SJCRH30 (cell line): ENCODE data around the gene ELP5. TPM values are rescaled to one million over a fixed set of nuclear protein-coding genes. Genes with fewer than 3 reads are reported as not detected.

Experiments
- DNase-seq, 2 experiments: peaks; one replicate each; pipeline ENCODE4 v3.0.0-alpha.2; 2015 to 2020
- H3K27ac ChIP-seq: fragments of 250-450 bp; sonication (Bioruptor Pico); 2 replicates; pipeline ENCODE4 v1.5.1; 2020; ENCODE audit warnings: mild to moderate bottlenecking, moderate library complexity
- H3K27me3 ChIP-seq: fragments of 250-450 bp; sonication (Bioruptor Pico); 2 replicates; pipeline ENCODE4 v1.5.1; 2020; ENCODE audit warnings: mild to moderate bottlenecking, moderate library complexity
- H3K36me3 ChIP-seq: fragments of 250-450 bp; sonication (Bioruptor Pico); 2 replicates; pipeline ENCODE4 v1.5.1; 2020; ENCODE audit warnings: mild to moderate bottlenecking, moderate library complexity
- H3K4me1 ChIP-seq: fragments of 250-450 bp; sonication (Bioruptor Pico); 2 replicates; pipeline ENCODE4 v1.5.1; 2020; ENCODE audit warnings: mild to moderate bottlenecking, moderate library complexity
- H3K4me3 ChIP-seq: fragments of 250-450 bp; sonication (Bioruptor Pico); 2 replicates; pipeline ENCODE4 v1.5.1; 2020; ENCODE audit warnings: mild to moderate bottlenecking, moderate library complexity
- H3K9me3 ChIP-seq: fragments of 250-450 bp; sonication (Bioruptor Pico); replicated peaks from 2 replicates; pipeline ENCODE4 v1.5.1; 2020; ENCODE audit warnings: mild to moderate bottlenecking, moderate library complexity
- total RNA-seq: library from RNA; depleted of rRNA; stranded (reverse); fragments of >200 nt; shearing (Covaris generic); gene quantifications from 2 replicates; pipeline ENCODE4 v1.2.3, GENCODE V29; 2014; rRNA removed

ELP5 gene, protein sequence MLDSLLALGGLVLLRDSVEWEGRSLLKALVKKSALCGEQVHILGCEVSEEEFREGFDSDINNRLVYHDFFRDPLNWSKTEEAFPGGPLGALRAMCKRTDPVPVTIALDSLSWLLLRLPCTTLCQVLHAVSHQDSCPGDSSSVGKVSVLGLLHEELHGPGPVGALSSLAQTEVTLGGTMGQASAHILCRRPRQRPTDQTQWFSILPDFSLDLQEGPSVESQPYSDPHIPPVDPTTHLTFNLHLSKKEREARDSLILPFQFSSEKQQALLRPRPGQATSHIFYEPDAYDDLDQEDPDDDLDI
- total RNA-seq: 39.6 and 43.8 TPM in 2 replicates

DNA sequence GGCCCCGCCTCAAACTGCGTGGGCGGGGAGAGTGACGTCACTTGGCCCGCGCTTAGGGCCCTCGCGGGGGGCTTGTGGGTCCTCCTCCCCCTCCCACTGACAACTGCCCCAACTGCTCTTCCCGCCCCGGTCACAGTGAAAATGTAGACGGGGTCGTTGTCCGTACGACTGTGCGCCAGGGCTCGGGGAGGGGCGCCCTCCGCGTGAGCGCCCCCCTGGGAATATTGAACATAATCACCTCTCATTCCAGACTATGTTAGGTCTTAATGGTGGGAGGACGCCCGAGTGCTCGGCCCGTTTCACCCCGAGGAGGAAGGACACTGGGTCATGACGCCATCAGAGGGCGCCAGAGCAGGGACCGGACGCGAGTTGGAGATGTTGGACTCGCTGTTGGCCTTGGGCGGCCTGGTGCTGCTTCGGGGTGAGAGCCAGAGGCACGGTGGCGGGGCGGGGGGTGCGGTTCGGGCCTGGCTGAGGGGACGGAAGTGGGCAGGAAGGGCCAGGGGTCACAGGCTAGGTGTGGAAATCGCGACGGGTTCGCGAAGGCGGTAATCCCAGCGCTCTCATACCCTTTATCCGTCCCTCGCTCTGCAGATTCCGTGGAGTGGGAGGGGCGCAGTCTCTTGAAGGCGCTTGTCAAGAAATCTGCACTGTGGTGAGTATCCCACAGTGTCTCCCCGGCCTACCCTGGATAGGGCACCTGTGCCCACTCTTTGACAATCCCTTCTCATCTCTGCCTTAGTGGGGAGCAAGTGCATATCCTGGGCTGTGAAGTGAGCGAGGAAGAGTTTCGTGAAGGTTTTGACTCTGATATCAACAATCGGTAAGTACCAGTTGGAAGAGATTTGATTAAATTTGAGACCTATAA is at the start of gene ELP5:
ELP5 (plus strand) TSS at position 40 of the 868 bp plus-strand sequence; CDS start at position 376, 336 bp downstream.
- no peaks in the 10 kb centered on the region for H3K36me3 ChIP-seq
- H3K9me3 ChIP-seq: no peaks in the 10 kb centered on the region
- H3K4me3 ChIP-seq: peak within 1 kb of the TSS; percentile 99
- H3K27me3 ChIP-seq: no peaks in the 10 kb centered on the region
- 0 out of 2 replicates have a peak, but pooled peaks cover 3% of the 10 kb centered on the region for H3K4me1 ChIP-seq
- DNase-seq: peak; percentile 89 to 90
- H3K27ac ChIP-seq: peak within 1 kb of the TSS; percentile 93

DNA sequence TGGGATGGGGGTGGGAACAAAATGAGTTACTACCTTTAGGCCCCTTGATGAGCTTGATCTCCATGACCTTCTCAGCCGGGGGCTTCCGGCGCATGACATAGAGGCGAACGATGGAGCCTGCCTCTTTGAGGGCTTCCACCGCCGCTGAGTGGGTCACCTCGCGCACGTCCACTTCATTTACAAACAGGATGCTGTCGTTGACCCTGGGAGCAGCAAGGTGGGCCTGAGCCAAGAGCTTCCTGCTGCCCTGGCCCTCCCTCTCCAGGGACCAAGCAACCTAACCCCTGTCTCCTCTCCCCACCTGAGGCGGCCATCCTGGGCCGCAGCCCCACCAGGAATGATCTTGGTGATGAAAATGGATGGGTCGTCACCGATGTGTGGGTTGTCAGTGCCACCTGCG is 48.6 kb upstream of the ELP5 start:
- Histone ChIP-seq H3K9me3 (no peaks in the 10 kb centered on the region), H3K4me1 (no peaks in the 10 kb centered on the region), H3K27ac (no peak overlapping the region), H3K4me3 (no peak overlapping the region), H3K36me3 (no peaks in the 10 kb centered on the region), H3K27me3 (no peaks in the 10 kb centered on the region)
- DNase-seq: no peak

DNA sequence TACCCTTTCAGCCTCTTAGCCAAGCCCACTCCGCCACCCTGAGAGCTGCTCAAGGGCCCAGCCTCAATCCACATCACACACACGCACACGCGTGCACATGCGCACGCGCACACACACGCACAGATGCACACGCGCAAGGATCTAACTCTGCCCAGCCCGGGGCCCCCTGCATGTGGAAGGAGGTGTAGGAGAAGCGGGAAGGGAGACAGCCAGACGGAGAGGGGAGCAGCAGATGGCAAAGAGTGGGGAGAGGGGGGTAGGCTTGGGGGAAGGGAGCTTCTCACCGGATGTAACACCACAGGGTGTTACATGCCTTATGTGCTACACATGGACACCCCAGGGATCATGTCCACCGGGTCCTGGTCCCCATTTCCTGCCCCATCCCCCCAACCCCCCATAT is 47.7 kb upstream of the ELP5 start:
- H3K27ac ChIP-seq: no peak overlapping the region
- no peaks in the 10 kb centered on the region for H3K27me3 ChIP-seq
- DNase-seq: no peak
- H3K4me1 ChIP-seq: no peaks in the 10 kb centered on the region
- H3K4me3 ChIP-seq: no peak overlapping the region
- H3K36me3 ChIP-seq: no peaks in the 10 kb centered on the region
- H3K9me3 ChIP-seq: no peaks in the 10 kb centered on the region

DNA sequence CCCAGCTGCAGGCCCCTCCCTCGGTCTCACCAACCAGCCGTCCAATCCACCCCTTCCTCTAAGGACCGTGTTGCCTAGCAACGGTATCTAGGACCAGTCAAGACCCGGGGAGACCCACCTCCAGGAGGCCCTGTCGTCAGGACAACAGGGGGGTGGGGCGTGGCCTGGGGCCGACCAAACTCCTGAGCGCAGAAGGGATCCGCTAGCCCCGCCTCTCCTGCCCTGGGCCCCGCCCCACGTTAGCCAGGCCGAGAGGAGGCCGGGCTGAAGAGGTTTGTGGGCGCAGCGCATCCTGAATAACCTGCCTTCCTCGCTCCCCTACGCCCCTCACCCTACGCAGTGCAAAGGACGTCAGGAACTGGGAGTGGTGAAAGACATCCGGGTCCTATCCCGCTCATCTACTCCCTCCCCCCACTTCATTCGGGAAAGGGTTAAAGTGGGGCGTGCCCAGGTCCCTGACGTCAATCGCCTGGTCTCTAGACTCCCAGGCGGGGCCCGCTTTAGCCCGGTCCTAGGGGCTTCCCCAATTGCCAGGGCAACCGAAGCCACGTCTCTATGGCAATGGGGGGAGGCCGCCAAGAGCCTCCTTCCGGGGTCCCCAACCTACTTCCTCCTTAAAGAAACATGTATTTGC is 47.1 kb upstream of the ELP5 start:
- Histone ChIP-seq H3K36me3 (no peaks in the 10 kb centered on the region), H3K27me3 (no peaks in the 10 kb centered on the region), H3K4me3 (peak overlapping the region; percentile 37), H3K9me3 (no peaks in the 10 kb centered on the region), H3K4me1 (no peaks in the 10 kb centered on the region), H3K27ac (no peak overlapping the region)
- DNase-seq: peak; percentile 50 to 53

DNA sequence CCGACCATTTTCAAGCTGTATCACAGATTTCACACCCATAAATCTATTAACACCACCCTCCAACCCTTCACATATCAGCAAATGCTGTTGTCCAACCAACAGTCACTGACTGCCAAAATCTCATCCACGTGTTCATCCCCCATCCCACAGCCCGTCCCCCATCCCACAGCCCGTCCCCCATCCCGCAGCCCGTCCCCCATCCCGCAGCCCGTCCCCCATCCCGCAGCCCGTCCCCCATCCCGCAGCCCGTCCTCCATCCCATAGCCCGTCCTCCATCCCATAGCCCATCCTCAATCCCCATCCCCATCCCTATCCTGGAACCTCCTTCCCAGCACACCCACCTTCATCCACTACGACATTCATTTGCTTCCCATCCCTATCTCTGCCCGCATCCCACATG is 46.5 kb upstream of the ELP5 start:
- H3K4me1 ChIP-seq: no peaks in the 10 kb centered on the region
- H3K9me3 ChIP-seq: no peaks in the 10 kb centered on the region
- no peak overlapping the region for H3K4me3 ChIP-seq
- DNase-seq: no peak
- no peak overlapping the region for H3K27ac ChIP-seq
- no peaks in the 10 kb centered on the region for H3K27me3 ChIP-seq
- no peaks in the 10 kb centered on the region for H3K36me3 ChIP-seq

DNA sequence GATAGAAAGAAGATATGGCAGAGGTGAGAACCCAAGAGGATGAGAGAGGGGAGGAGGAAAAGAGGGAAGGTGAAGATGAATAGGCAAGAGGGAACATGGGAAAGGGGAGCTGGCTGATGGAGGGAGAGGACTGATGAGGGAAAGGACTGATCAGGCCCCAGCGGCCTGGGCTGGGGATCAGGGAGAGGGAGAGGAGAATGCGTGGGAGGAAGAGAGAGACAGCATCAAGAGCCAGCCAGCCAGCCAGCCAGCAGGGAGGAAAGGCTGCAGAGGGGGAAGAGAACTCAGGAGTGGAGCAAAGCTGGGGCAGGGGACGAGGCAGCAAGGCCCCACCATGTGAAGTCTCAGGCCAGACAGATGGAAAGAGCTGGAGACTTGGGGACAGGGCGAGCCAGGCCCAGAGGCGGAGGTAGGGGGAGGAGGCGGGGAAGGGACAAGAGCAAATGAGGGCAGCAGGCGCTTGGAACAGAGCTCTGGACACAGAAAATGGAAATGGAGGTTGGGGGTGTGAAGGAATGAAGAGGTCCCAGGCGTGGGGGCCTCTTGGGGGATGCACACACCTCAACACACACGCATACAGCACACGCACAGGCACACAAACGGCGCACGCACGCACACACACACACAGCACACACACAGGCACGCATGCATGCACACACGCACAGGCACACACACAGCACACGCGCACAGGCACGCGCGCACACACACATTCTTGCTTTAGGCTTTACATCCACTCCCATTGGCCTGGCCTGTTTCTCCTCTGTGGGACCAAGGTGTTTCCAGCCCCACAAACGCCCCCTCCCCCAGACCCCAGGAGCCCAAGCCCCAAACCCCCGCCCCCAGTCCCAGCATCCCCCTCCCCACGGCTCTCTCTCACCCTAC is 44.7 kb upstream of the ELP5 start:
- DNase-seq: no peak
- Histone ChIP-seq H3K4me3 (no peak overlapping the region), H3K4me1 (no peaks in the 10 kb centered on the region)

DNA sequence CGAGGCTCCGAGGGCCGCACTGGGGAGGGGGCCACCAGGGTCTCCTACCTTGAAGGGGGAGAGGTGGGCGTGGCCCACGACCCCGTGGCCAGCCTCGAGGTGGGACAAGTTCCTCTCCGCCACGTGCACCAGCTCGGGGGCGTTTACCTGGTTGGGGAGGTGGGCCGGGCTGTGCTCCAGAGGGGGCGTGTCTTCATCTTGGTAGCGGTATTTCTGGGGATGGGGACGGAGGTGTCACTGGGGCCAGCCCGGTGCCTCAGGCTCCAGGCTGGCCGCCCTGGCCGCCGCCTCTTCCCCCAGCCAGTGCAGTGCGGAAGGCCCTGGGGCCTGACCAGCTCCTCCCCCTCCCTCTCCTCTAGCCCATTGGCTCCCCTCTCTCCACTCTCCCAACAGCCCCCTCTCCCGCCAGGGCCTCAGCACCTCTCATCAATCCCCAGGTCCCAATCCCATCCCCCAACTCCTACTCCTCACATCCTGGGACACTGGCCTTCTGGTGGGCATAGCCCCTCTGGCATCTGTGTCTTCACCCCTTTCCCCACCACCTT is 43.9 kb upstream of the ELP5 start:
- H3K9me3 ChIP-seq: no peaks in the 10 kb centered on the region
- H3K27ac ChIP-seq: no peak overlapping the region
- no peaks in the 10 kb centered on the region for H3K27me3 ChIP-seq
- no peaks in the 10 kb centered on the region for H3K36me3 ChIP-seq
- H3K4me1 ChIP-seq: no peaks in the 10 kb centered on the region
- no peak for DNase-seq
- H3K4me3 ChIP-seq: no peak overlapping the region

More for the DNA sequence above, 44.7 kb upstream of the ELP5 start:
- no peaks in the 10 kb centered on the region for H3K27me3 ChIP-seq
- H3K27ac ChIP-seq: no peak overlapping the region
- H3K36me3 ChIP-seq: no peaks in the 10 kb centered on the region
- no peaks in the 10 kb centered on the region for H3K9me3 ChIP-seq

DNA sequence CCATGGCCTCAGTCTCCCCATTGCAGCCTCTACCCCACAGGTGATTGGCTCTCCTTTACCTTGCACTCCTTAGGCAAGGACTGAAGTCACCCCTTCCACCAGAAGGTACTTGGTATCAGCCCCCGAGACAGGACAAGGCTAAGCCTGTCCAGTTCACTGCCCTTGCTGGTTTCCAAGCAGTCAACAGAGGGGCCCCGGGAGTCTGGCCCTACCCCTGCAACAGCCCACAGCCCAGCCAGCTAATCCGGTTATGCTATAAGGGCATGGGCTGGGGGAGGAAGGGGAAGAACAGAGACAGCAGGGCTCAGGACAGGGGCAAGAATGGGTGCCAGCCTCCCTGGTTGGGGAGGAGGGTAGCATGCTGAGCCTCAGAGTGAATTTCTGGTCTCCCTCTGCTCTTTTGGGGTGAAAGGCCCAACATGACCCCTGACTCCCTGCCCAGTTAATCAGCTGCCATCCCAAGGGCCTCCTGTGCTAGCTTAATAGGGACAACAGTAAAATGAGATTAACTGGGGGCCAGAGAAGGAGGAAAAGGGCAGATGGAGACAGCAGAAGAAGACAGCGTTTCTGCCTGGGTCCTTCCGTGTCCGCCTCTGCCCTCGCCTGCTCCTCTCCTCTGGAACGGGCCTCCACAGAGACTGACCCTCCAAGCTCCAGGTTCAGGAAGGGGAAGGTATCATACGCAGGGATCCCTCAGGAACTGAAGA is 43.1 kb upstream of the ELP5 start:
- no peak overlapping the region for H3K27ac ChIP-seq
- no peaks in the 10 kb centered on the region for H3K36me3 ChIP-seq
- no peaks in the 10 kb centered on the region for H3K4me1 ChIP-seq
- no peaks in the 10 kb centered on the region for H3K27me3 ChIP-seq
- DNase-seq: no peak
- H3K9me3 ChIP-seq: no peaks in the 10 kb centered on the region
- H3K4me3 ChIP-seq: no peak overlapping the region

DNA sequence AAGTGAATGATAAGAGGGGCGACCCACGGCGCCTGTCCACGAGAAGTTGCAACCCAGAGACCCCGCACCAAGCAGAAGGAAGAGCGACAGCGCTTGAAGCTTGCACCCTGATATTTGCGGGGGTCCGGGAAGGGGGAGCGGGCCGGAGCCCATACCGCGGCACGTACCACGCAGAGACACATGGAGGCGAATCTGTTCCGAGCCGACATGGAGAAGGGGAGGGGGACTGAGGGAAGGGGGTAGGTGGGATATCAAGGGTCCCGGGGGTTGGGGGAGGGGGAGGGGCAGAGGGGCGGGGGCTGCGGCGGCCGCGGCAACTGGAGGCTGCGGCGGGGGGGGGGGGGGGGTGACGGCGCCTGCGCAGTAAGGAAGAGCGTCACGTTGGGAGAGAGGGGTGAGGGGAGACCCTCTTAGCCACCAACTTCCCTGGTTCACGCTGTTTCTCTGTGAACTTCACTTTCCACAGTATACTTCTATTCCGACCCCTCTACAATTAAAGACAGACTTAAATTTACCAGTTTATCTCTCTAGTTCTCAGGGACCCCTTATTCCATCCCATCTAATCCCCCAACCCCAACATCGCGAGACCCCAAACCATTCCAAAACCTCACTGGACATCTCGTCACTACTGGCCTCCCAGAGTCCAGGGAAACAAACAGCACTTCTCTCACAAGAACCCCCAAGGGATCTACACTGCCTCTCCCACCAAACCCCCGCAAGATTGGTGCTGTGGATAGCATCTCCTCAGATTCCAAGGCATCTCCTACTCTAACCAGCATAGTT is 40.3 kb upstream of the ELP5 start:
- H3K36me3 ChIP-seq: no peaks in the 10 kb centered on the region
- H3K4me3 ChIP-seq: no peak overlapping the region
- no peaks in the 10 kb centered on the region for H3K9me3 ChIP-seq
- peaks cover 13% of the 10 kb centered on the region for H3K4me1 ChIP-seq
- H3K27me3 ChIP-seq: no peaks in the 10 kb centered on the region
- H3K27ac ChIP-seq: no peak overlapping the region
- DNase-seq: no peak

DNA sequence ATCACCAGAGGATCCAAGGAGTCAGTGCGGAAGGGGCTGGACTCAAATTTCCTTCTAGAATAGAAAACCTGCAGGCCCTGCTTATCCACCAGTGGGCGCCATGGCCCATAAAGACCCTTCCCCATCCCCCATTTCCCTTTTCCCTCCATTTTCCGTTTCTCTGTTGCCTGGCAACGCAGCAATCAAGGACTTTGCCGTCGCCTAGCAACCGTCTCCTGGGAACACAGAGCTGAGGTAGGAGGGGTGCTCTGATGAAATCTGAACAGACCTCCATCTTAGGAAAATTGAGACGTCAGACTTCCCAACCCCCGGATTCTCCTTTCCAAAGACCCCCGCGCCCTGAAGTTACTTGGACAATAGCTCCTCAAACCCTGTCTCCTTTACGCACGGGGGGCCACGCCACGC is 38.1 kb upstream of the ELP5 start:
- DNase-seq: peak; percentile 83 to 84
- Histone ChIP-seq H3K27ac (peak overlapping the region; percentile 12), H3K4me1 (peaks cover 26% of the 10 kb centered on the region)

DNA sequence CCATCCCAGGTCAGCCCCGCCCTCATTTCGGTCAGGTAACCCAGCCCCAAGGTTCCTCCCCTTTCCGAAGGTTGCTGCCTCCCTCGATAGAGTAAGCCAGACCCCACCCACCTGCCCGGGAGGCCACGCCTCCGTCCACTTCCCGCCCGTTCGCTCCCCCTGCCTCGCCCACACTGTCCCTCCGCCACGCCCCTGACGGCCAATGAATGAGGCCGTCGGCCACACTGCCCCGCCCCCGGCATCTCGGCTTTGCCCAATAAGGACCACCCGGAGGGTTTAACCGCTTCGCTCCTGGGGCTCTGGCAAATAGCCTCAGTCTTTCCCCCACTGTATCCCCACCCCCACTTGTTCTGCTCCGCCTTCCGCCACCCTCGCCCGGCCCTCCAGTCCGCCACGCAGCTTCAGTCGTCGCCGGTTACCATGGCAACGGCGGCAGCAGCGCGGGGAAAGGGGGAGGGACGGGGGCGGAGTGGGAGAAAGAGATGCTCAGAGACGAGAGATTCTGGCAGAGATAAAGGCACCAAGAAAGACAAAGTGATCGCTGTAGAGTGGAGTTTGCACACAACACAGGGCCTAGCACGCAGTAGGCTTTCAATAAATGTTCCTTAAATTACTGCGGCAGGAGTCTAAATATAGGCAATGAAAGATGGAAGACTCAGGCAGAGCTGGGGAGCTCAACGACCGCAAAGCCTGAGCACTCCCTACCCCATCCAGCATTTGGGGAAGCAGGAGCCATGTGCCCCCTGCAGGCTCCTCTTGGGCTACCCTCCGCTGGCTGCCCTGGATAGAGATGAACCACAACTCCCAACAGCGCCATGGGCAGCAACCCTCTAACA is 37.5 kb upstream of the ELP5 start:
- Histone ChIP-seq H3K36me3 (no peaks in the 10 kb centered on the region), H3K4me1 (peaks cover 32% of the 10 kb centered on the region), H3K27ac (peak overlapping the region; percentile 17), H3K27me3 (no peaks in the 10 kb centered on the region), H3K9me3 (no peaks in the 10 kb centered on the region), H3K4me3 (peak overlapping the region; percentile 44)
- peak; percentile 97 to 98 for DNase-seq

More for the DNA sequence above, 38.1 kb upstream of the ELP5 start:
- Histone ChIP-seq H3K4me3 (peak overlapping the region; percentile 44), H3K9me3 (no peaks in the 10 kb centered on the region), H3K27me3 (no peaks in the 10 kb centered on the region), H3K36me3 (no peaks in the 10 kb centered on the region)

DNA sequence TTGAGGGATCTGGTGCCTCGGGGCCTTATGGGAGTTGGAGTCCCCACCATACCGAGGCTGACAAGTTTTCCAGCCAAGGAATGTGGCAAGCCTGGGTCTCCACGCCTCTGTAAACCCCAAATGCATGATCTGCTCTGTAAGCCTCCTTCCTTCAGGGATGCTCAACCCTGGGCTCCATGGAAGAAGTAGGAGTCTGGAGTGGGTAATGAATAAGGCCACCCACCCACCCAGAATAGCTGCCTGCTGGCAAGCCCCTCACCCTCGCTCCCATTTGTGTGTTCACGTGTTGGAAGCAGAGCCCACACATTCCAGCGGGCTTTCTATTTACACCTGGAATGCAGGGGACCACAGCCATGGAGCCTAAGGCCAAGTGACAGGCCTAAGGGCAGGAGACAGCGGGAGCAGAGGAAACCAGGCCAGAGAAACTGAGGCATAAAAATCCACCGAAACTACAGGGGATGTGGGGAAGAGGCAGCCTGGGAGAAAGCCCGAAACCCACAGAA is 36.8 kb upstream of the ELP5 start:
- DNase-seq: no peak
- Histone ChIP-seq H3K27ac (peak overlapping the region; percentile 17; the same call in 1 of the 2 replicates), H3K4me1 (peaks cover 33% of the 10 kb centered on the region), H3K4me3 (no peak overlapping the region), H3K36me3 (no peaks in the 10 kb centered on the region), H3K9me3 (no peaks in the 10 kb centered on the region), H3K27me3 (no peaks in the 10 kb centered on the region)
